WTC11 (cell line): Measurements from ENCODE around the gene GNAI1. TPM values are rescaled to one million over a fixed set of nuclear protein-coding genes. Genes with fewer than 3 reads are reported as not detected.
A peak's percentile ranks its signal among the peaks of the same experiment; 100 is the strongest.

Source experiments
- ATAC-seq: fragments of 200-7000 bp; cut with Tn5 transposase; 2 replicates; pipeline ENCODE4 v1.10.0; 2021; ENCODE audit warnings: mild to moderate bottlenecking, moderate library complexity
- CTCF ChIA-PET: fragments of 300-600 bp; sonication (Branson Sonifier 250); formaldehyde crosslinking; loops from one replicate; lab custom pipeline; 2021; ENCODE audit warnings: antibody characterized with exemption; lab: Charles Lee
- POLR2A ChIA-PET: fragments of 350-600 bp; sonication (Branson Sonifier 250); formaldehyde crosslinking; loops from one replicate; lab custom pipeline; 2021; ENCODE audit warnings: antibody characterized with exemption; lab: Charles Lee
- DNase-seq: peaks from one replicate; pipeline ENCODE4 v3.0.0; 2021; ENCODE audit warnings: low spot score
- H3K27ac Mint-ChIP-seq: 2 replicates; pipeline ENCODE4 v1.8.0; 2021; ENCODE audit warnings: mixed read lengths
- H3K27me3 Mint-ChIP-seq: 2 replicates; pipeline ENCODE4 v1.8.0; 2021; ENCODE audit warnings: low read depth, mild to moderate bottlenecking, moderate library complexity, mixed read lengths
- H3K36me3 Mint-ChIP-seq: 2 replicates; pipeline ENCODE4 v1.8.0; 2021; ENCODE audit warnings: mixed read lengths
- H3K4me1 Mint-ChIP-seq: 2 replicates; pipeline ENCODE4 v1.8.0; 2022; ENCODE audit warnings: mixed read lengths
- H3K4me3 Mint-ChIP-seq: 2 replicates; pipeline ENCODE4 v1.8.0; 2021; ENCODE audit warnings: mild to moderate bottlenecking, moderate library complexity, mixed read lengths
- H3K9me3 Mint-ChIP-seq: 2 replicates; pipeline ENCODE4 v1.8.0; 2021; ENCODE audit warnings: mixed read lengths
- E2F1 ChIP-seq: sonication (generic); formaldehyde crosslinking; IDR thresholded peaks from 2 replicates; pipeline ENCODE4 v1.8.0; 2022; ENCODE audit warnings: mild to moderate bottlenecking, missing genetic modification reagents
- ELF4 ChIP-seq: sonication (generic); formaldehyde crosslinking; IDR thresholded peaks from 2 replicates; pipeline ENCODE4 v1.8.1; 2022; ENCODE audit warnings: low read depth, mild to moderate bottlenecking, moderate library complexity, missing genetic modification reagents
- EMX1 ChIP-seq: fragments of 250-450 bp; sonication (Bioruptor Pico); IDR thresholded peaks from 2 replicates; pipeline ENCODE4 v1.8.0; 2021; ENCODE audit warnings: mild to moderate bottlenecking
- GTF2I ChIP-seq: fragments of 250-450 bp; sonication (Bioruptor Pico); conservative IDR thresholded peaks from 2 replicates; pipeline ENCODE4 v1.4.0; 2021; ENCODE audit warnings: mild to moderate bottlenecking
- IRF2 ChIP-seq: sonication (generic); formaldehyde crosslinking; IDR thresholded peaks from 2 replicates; pipeline ENCODE4 v1.8.0; 2022; ENCODE audit warnings: low read depth, missing genetic modification reagents, borderline replicate concordance
- KAT7 ChIP-seq: sonication (generic); formaldehyde crosslinking; IDR thresholded peaks from 2 replicates; pipeline ENCODE4 v1.8.1; 2023; ENCODE audit warnings: missing genetic modification reagents, mild to moderate bottlenecking, borderline replicate concordance
- NR2C2 ChIP-seq: sonication (generic); formaldehyde crosslinking; IDR thresholded peaks from 2 replicates; pipeline ENCODE4 v1.8.0; 2022; ENCODE audit warnings: mild to moderate bottlenecking, missing genetic modification reagents
- OVOL2 ChIP-seq: fragments of 250-450 bp; sonication (Bioruptor Pico); IDR thresholded peaks from 2 replicates; pipeline ENCODE4 v1.9.0; 2021; ENCODE audit warnings: mild to moderate bottlenecking, borderline replicate concordance
- RELA ChIP-seq: sonication (generic); formaldehyde crosslinking; IDR thresholded peaks from 2 replicates; pipeline ENCODE4 v1.8.1; 2022; ENCODE audit warnings: missing genetic modification reagents, mild to moderate bottlenecking, borderline replicate concordance
- SMAD4 ChIP-seq: sonication (generic); formaldehyde crosslinking; IDR thresholded peaks from 2 replicates; pipeline ENCODE4 v1.8.0; 2022; ENCODE audit warnings: mild to moderate bottlenecking, missing genetic modification reagents
- TCF7 ChIP-seq: sonication (generic); formaldehyde crosslinking; IDR thresholded peaks from 2 replicates; pipeline ENCODE4 v1.8.0; 2022; ENCODE audit warnings: mild to moderate bottlenecking, low read depth, missing genetic modification reagents, moderate library complexity
- TEAD1 ChIP-seq: sonication (generic); formaldehyde crosslinking; IDR thresholded peaks from 2 replicates; pipeline ENCODE4 v1.8.0; 2022; ENCODE audit warnings: mild to moderate bottlenecking, missing genetic modification reagents
- ZNF121 ChIP-seq: sonication (generic); formaldehyde crosslinking; IDR thresholded peaks from 2 replicates; pipeline ENCODE4 v1.8.0; 2023; ENCODE audit warnings: missing genetic modification reagents
- ZNF219 ChIP-seq: sonication (generic); formaldehyde crosslinking; IDR thresholded peaks from 2 replicates; pipeline ENCODE4 v1.8.0; 2023; ENCODE audit warnings: missing genetic modification reagents, mild to moderate bottlenecking, borderline replicate concordance
- ZNF416 ChIP-seq: fragments of 250-450 bp; sonication (Bioruptor Pico); IDR thresholded peaks from 2 replicates; pipeline ENCODE4 v1.9.0; 2021; ENCODE audit warnings: mild to moderate bottlenecking, inconsistent platforms
- total RNA-seq: library from RNA; stranded (reverse); gene quantifications from 3 replicates; pipeline ENCODE4 v1.2.3, GENCODE V29; 2021
- TF ChIP-seq, protein P1 (sequence below): sonication (generic); formaldehyde crosslinking; conservative IDR thresholded peaks from 2 replicates; pipeline ENCODE4 v1.8.1; 2022; ENCODE audit warnings: mild to moderate bottlenecking, missing genetic modification reagents
- TF ChIP-seq, protein P2 (sequence below): fragments of 200-600 bp; IDR thresholded peaks from 2 replicates; pipeline ENCODE4 v1.8.0; 2022; ENCODE audit warnings: antibody characterized with exemption
- TF ChIP-seq, protein P3 (sequence below): fragments of 250-450 bp; sonication (Bioruptor Pico); IDR thresholded peaks from 2 replicates; pipeline ENCODE4 v1.8.0; 2021; ENCODE audit warnings: mild to moderate bottlenecking
- TF ChIP-seq, protein P4 (sequence below): sonication (generic); formaldehyde crosslinking; IDR thresholded peaks from 2 replicates; pipeline ENCODE4 v1.8.1; 2022; ENCODE audit warnings: mild to moderate bottlenecking, missing genetic modification reagents, moderate library complexity, borderline replicate concordance
- TF ChIP-seq, protein P5 (sequence below): sonication (generic); formaldehyde crosslinking; IDR thresholded peaks from 2 replicates; pipeline ENCODE4 v1.8.1; 2022; ENCODE audit warnings: low read depth, mild to moderate bottlenecking, moderate library complexity, missing genetic modification reagents, borderline replicate concordance

The GNAI1 gene
- total RNA-seq, 1 experiment from 2014 or later = 26.7 TPM

DNA sequence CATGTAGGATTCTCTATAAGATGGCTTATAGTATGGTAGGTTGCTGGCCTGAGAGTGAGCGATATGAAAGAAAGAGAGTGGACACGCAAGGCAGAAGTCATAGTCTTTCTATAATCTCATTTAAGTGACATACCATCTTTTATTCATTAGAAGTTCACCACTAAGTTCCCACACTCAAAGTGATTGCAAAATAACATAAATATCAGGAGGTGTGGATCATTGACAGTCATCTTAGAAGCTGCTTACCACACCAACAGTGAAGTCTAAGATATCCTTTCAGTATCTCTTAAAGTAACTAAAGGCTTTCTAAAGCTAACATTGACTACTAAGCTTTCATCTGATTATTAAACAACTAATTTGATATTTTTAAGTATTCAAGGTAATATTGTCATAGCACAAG is 36.9 kb upstream of the GNAI1 start:
- no peak overlapping the region for H3K4me3 Mint-ChIP-seq
- CTCF ChIA-PET = interaction anchor here (3.0 kb wide), 1 partner anchor 30 kb away, joined by 8 read pairs; no protein-coding TSS in a partner anchor
- H3K27me3 Mint-ChIP-seq = no peaks in the 10 kb centered on the region
- ATAC-seq (no peak), DNase-seq (no peak)
- no peaks in the 10 kb centered on the region for H3K36me3 Mint-ChIP-seq
- TF ChIP-seq, protein P1, sequence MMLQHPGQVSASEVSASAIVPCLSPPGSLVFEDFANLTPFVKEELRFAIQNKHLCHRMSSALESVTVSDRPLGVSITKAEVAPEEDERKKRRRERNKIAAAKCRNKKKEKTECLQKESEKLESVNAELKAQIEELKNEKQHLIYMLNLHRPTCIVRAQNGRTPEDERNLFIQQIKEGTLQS (CRISPR knock-in tag) = no peak
- TF ChIP-seq SMAD4 = no peak
- no peak for TF ChIP-seq E2F1 (CRISPR knock-in tag)
- H3K27ac Mint-ChIP-seq = no peak overlapping the region
- peaks cover 4% of the 10 kb centered on the region; the same call in 1 of the 2 replicates for H3K9me3 Mint-ChIP-seq
- POLR2A ChIA-PET = no interaction called here
- H3K4me1 Mint-ChIP-seq = peaks cover 11% of the 10 kb centered on the region

GRCh38 chr7:80098795-80099194 is 35.8 kb upstream of the GNAI1 start:
- ChIA-PET CTCF (interaction anchor here (0.7 to 2.5 kb wide), 6 partner anchors 10 to 36 kb away, joined by 3 to 8 read pairs (median 4); partner anchors contain the start of gene GNAI1), POLR2A (no interaction called here)
- peak; percentile 11 for DNase-seq
- Mint-ChIP-seq H3K4me3 (no peak overlapping the region), H3K36me3 (no peaks in the 10 kb centered on the region)
- TF ChIP-seq ZNF121 (CRISPR knock-in tag) (no peak), ZNF416 (no peak)
- TF ChIP-seq, protein P2, sequence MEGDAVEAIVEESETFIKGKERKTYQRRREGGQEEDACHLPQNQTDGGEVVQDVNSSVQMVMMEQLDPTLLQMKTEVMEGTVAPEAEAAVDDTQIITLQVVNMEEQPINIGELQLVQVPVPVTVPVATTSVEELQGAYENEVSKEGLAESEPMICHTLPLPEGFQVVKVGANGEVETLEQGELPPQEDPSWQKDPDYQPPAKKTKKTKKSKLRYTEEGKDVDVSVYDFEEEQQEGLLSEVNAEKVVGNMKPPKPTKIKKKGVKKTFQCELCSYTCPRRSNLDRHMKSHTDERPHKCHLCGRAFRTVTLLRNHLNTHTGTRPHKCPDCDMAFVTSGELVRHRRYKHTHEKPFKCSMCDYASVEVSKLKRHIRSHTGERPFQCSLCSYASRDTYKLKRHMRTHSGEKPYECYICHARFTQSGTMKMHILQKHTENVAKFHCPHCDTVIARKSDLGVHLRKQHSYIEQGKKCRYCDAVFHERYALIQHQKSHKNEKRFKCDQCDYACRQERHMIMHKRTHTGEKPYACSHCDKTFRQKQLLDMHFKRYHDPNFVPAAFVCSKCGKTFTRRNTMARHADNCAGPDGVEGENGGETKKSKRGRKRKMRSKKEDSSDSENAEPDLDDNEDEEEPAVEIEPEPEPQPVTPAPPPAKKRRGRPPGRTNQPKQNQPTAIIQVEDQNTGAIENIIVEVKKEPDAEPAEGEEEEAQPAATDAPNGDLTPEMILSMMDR = 0 out of 2 replicates have a peak, but pooled peaks have one; percentile 17
- TF ChIP-seq, all 79 proteins: peak for 1
- H3K27ac Mint-ChIP-seq = 0 out of 2 replicates have a peak overlapping the region, but pooled peaks have one; percentile 10
- peaks cover 11% of the 10 kb centered on the region for H3K4me1 Mint-ChIP-seq
- no peaks in the 10 kb centered on the region for H3K27me3 Mint-ChIP-seq
- peaks cover 4% of the 10 kb centered on the region; the same call in 1 of the 2 replicates for H3K9me3 Mint-ChIP-seq
- peak; percentile 100 for ATAC-seq

GRCh38 chr7:80100254-80100653 is 34.4 kb upstream of the GNAI1 start:
- CTCF ChIA-PET = interaction anchor here (0.7 to 2.5 kb wide), 3 partner anchors 26 to 101 kb away, joined by 3 to 8 read pairs (median 5); partner anchors contain the start of gene GNAI1
- POLR2A ChIA-PET = no interaction called here
- ATAC-seq (no peak), DNase-seq (no peak)
- no peaks in the 10 kb centered on the region for H3K36me3 Mint-ChIP-seq
- TF ChIP-seq, protein P3, sequence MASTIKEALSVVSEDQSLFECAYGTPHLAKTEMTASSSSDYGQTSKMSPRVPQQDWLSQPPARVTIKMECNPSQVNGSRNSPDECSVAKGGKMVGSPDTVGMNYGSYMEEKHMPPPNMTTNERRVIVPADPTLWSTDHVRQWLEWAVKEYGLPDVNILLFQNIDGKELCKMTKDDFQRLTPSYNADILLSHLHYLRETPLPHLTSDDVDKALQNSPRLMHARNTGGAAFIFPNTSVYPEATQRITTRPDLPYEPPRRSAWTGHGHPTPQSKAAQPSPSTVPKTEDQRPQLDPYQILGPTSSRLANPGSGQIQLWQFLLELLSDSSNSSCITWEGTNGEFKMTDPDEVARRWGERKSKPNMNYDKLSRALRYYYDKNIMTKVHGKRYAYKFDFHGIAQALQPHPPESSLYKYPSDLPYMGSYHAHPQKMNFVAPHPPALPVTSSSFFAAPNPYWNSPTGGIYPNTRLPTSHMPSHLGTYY (CRISPR knock-in tag) = no peak
- TF ChIP-seq OVOL2 (CRISPR knock-in tag) = no peak
- no peak for TF ChIP-seq TEAD1
- TF ChIP-seq ZNF219 (CRISPR knock-in tag) = no peak
- TF ChIP-seq, protein P4, sequence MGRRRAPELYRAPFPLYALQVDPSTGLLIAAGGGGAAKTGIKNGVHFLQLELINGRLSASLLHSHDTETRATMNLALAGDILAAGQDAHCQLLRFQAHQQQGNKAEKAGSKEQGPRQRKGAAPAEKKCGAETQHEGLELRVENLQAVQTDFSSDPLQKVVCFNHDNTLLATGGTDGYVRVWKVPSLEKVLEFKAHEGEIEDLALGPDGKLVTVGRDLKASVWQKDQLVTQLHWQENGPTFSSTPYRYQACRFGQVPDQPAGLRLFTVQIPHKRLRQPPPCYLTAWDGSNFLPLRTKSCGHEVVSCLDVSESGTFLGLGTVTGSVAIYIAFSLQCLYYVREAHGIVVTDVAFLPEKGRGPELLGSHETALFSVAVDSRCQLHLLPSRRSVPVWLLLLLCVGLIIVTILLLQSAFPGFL (CRISPR knock-in tag) = no peak
- TF ChIP-seq, protein P1 (CRISPR knock-in tag) = no peak
- no peak for TF ChIP-seq KAT7 (CRISPR knock-in tag)
- TF ChIP-seq EMX1 = no peak
- TF ChIP-seq, protein P5, sequence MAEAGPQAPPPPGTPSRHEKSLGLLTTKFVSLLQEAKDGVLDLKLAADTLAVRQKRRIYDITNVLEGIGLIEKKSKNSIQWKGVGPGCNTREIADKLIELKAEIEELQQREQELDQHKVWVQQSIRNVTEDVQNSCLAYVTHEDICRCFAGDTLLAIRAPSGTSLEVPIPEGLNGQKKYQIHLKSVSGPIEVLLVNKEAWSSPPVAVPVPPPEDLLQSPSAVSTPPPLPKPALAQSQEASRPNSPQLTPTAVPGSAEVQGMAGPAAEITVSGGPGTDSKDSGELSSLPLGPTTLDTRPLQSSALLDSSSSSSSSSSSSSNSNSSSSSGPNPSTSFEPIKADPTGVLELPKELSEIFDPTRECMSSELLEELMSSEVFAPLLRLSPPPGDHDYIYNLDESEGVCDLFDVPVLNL (CRISPR knock-in tag) = no peak
- no peak for TF ChIP-seq TCF7 (CRISPR knock-in tag)
- TF ChIP-seq IRF2 (CRISPR knock-in tag) = no peak
- no peak for TF ChIP-seq NR2C2
- TF ChIP-seq RELA (CRISPR knock-in tag) = no peak
- TF ChIP-seq GTF2I = no peak
- TF ChIP-seq ELF4 = no peak
- TF ChIP-seq E2F1 (CRISPR knock-in tag) = no peak
- H3K4me1 Mint-ChIP-seq = peaks cover 11% of the 10 kb centered on the region
- peaks cover 4% of the 10 kb centered on the region; the same call in 1 of the 2 replicates for H3K9me3 Mint-ChIP-seq
- no peak overlapping the region for H3K4me3 Mint-ChIP-seq
- H3K27me3 Mint-ChIP-seq = no peaks in the 10 kb centered on the region
- no peak overlapping the region for H3K27ac Mint-ChIP-seq
